GM12878 (cell line): ENCODE data around the gene GABPB2. TPM values are rescaled to one million over a fixed set of nuclear protein-coding genes. Genes with fewer than 3 reads are reported as not detected.

Experiments
- ATAC-seq: fragments of 200-7000 bp; cut with Tn5 transposase; 3 replicates; pipeline ENCODE4 v1.9.1; 2020; ENCODE audit warnings: mild to moderate bottlenecking, moderate library complexity
- BruUV-seq: library from RNA; stranded (reverse); fragments of 400-500 nt; replicated peaks from 2 replicates; lab custom pipeline; 2021; lab: Mats Ljungman, UMichigan
- CTCF ChIA-PET: fragments of 300-600 bp; sonication (Branson Sonifier 250); formaldehyde crosslinking; extraction: SDS; loops from one replicate; lab custom pipeline; 2021; ENCODE audit warnings: inconsistent platforms; lab: Yijun Ruan, JAX
- POLR2A ChIA-PET: fragments of 350-600 bp; formaldehyde crosslinking; extraction: SDS; loops from one replicate; lab custom pipeline; 2021; ENCODE audit warnings: inconsistent platforms; lab: Charles Lee
- RAD21 ChIA-PET: fragments of 300-600 bp; sonication (Branson Sonifier 250); formaldehyde crosslinking; loops from one replicate; lab custom pipeline; 2023; ENCODE audit warnings: antibody characterized with exemption; ENCODE audit not compliant: unreplicated experiment; lab: Charles Lee
- SMC1A ChIA-PET: fragments of 300-600 bp; sonication (Branson Sonifier 250); formaldehyde crosslinking; loops from one replicate; lab custom pipeline; 2023; ENCODE audit not compliant: unreplicated experiment, uncharacterized antibody; lab: Charles Lee
- DNase-seq: peaks from one replicate; pipeline ENCODE4 v3.0.0-alpha.2; 2011; ENCODE audit warnings: low read depth, low spot score
- FAIRE-seq: peaks from 3 replicates; lab custom pipeline; 2011; peaks lifted over from hg19 to GRCh38; lab: Jason Lieb, UNC
- H2AFZ ChIP-seq: 2 replicates; pipeline ENCODE4 v1.6.0; 2011; ENCODE audit warnings: low read depth, low read length, control low read depth; ENCODE audit not compliant: control insufficient read depth
- H3K27ac ChIP-seq: 2 replicates; pipeline ENCODE4 v1.5.1; 2011; ENCODE audit warnings: control low read depth; ENCODE audit not compliant: control insufficient read depth, insufficient read depth
- H3K27me3 ChIP-seq, 2 experiments: replicated peaks in 1 of 2; 2 replicates each; pipeline versions ENCODE4 v1.6.0 to v1.6.1; 2011; ENCODE audit warnings: low read length in 1 of 2; ENCODE audit not compliant: control insufficient read depth in 2 of 2, insufficient read depth in 2 of 2
- H3K36me3 ChIP-seq, 2 experiments: 2 replicates each; pipeline ENCODE4 v1.5.1; 2011; ENCODE audit warnings: low read length in 1 of 2; ENCODE audit not compliant: control insufficient read depth in 2 of 2, insufficient read depth in 2 of 2
- H3K4me1 ChIP-seq: 2 replicates; pipeline ENCODE4 v1.6.1; 2011; ENCODE audit warnings: mild to moderate bottlenecking, low read length, moderate library complexity, mixed read lengths; ENCODE audit not compliant: control insufficient read depth, insufficient read depth
- H3K4me2 ChIP-seq: 2 replicates; pipeline ENCODE4 v1.6.0; 2011; ENCODE audit warnings: control low read depth; ENCODE audit not compliant: control insufficient read depth, insufficient read depth
- H3K4me3 ChIP-seq: fragments of 200-600 bp; sonication (generic); 2 replicates; pipeline ENCODE4 v1.5.1; 2016
- H3K79me2 ChIP-seq: 2 replicates; pipeline ENCODE4 v1.6.0; 2011; ENCODE audit warnings: low read length; ENCODE audit not compliant: control insufficient read depth, insufficient read depth
- H3K9ac ChIP-seq: 2 replicates; pipeline ENCODE4 v1.8.0; 2011; ENCODE audit warnings: low read length, control low read depth, mixed read lengths; ENCODE audit not compliant: control insufficient read depth, insufficient read depth
- H3K9me3 ChIP-seq: replicated peaks from 3 replicates; pipeline ENCODE4 v1.5.1; 2011; ENCODE audit warnings: mild to moderate bottlenecking, low read length; ENCODE audit not compliant: control insufficient read depth, insufficient read depth
- H4K20me1 ChIP-seq: 2 replicates; pipeline ENCODE4 v1.6.0; 2011; ENCODE audit not compliant: control insufficient read depth, insufficient read depth
- ATF7 ChIP-seq: fragments of 450-650 bp; IDR thresholded peaks from 2 replicates; pipeline ENCODE4 v1.6.1; 2016; ENCODE audit warnings: low read depth, mild to moderate bottlenecking
- CBX3 ChIP-seq: fragments of 200-600 bp; sonication (generic); IDR thresholded peaks from 2 replicates; pipeline ENCODE4 v1.6.1; 2016; ENCODE audit warnings: low read depth, borderline replicate concordance
- ESRRA ChIP-seq: IDR thresholded peaks from 2 replicates; pipeline ENCODE4 v1.6.1; 2012; ENCODE audit warnings: mild to moderate bottlenecking, low read length, improper control_type of control experiment
- GABPA ChIP-seq: IDR thresholded peaks from 2 replicates; pipeline ENCODE4 v1.6.1; 2014; ENCODE audit warnings: antibody characterized with exemption, low read depth, mild to moderate bottlenecking, inconsistent platforms
- HDAC6 ChIP-seq: fragments of 200-600 bp; sonication (generic); IDR thresholded peaks from one replicate; pipeline ENCODE4 v1.8.0; 2017; ENCODE audit warnings: antibody characterized with exemption; ENCODE audit not compliant: unreplicated experiment
- IRF4 ChIP-seq: IDR thresholded peaks from 2 replicates; pipeline ENCODE4 v1.6.1; 2011; ENCODE audit warnings: low read depth, low read length
- MEF2A ChIP-seq: IDR thresholded peaks from 2 replicates; pipeline ENCODE4 v1.6.1; 2011; ENCODE audit warnings: low read depth, mild to moderate bottlenecking, low read length, moderate library complexity; ENCODE audit not compliant: insufficient read depth
- RB1 ChIP-seq: fragments of 450-650 bp; formaldehyde crosslinking; IDR thresholded peaks from 2 replicates; pipeline ENCODE4 v1.6.1; 2017; ENCODE audit warnings: mild to moderate bottlenecking, borderline replicate concordance
- SMAD5 ChIP-seq: IDR thresholded peaks from 2 replicates; pipeline ENCODE4 v1.6.1; 2016; ENCODE audit warnings: antibody characterized with exemption, low read depth
- SP1 ChIP-seq: IDR thresholded peaks from one replicate; pipeline ENCODE4 v1.6.1; 2011; ENCODE audit warnings: low read depth, low read length
- STAT3 ChIP-seq: IDR thresholded peaks from 2 replicates; pipeline ENCODE4 v1.6.1; 2011; ENCODE audit warnings: low read depth, low read length, improper control_type of control experiment
- TCF12 ChIP-seq: IDR thresholded peaks from 2 replicates; pipeline ENCODE4 v1.6.1; 2011; ENCODE audit warnings: low read depth, mild to moderate bottlenecking, low read length
- ZNF217 ChIP-seq: fragments of 450-650 bp; IDR thresholded peaks from 2 replicates; pipeline ENCODE4 v1.6.1; 2017; ENCODE audit warnings: antibody characterized with exemption, mild to moderate bottlenecking
- WGBS: methylation state at CpG from one replicate; pipeline ENCODE4 v1.1.6; 2016; ENCODE audit warnings: low lambda C conversion rate; ENCODE audit not compliant: insufficient replicate concordance, insufficient coverage; ENCODE audit errors: missing lambda C conversion rate; 5-methylcytosine and 5-hydroxymethylcytosine counted together
- in situ Hi-C: fragments of 300-500 bp; cut with MboI; formaldehyde crosslinking; loops from 9 replicates; pipeline ENCODE4 v1.14.3; 2018; ENCODE audit warnings: mixed read lengths
- intact Hi-C: fragments of 100-400 bp; cut with micrococcal nuclease; formaldehyde crosslinking; loops from one replicate; pipeline ENCODE4 v1.14.2; 2022; ENCODE audit not compliant: unreplicated experiment
- polyA plus RNA-seq, 11 experiments: library from polyadenylated mRNA; depleted of rRNA in 4 of 11; unstranded in 6 of 11; stranded (reverse) in 5 of 11; fragments of >200 nt; fragmentation: Nextera tagmentation in 4 of 11; fragmentation: Illumina TruSeq in 1 of 11; extraction: Ambion mirVana in 4 of 11; extraction: Trizol in 1 of 11; gene quantifications; 1 replicate in 1 of 11; 2 replicates in 10 of 11; pipeline versions ENCODE4 v1.2.1 to v1.2.3, GENCODE V29; 2011 to 2016; ENCODE audit warnings: inconsistent platforms in 2 of 11, missing spikeins in 2 of 11, low read depth in 1 of 11
- total RNA-seq, 4 experiments: library from RNA; depleted of rRNA in 3 of 4; stranded (reverse); fragments of >200 nt in 3 of 4; fragmentation: Illumina TruSeq in 1 of 4; extraction: Trizol in 1 of 4; gene quantifications; 2 replicates each; pipeline versions ENCODE4 v1.2.1 to v1.2.3, GENCODE V29; 2013 to 2021
- TF ChIP-seq, protein P1 (sequence below): fragments of 450-650 bp; formaldehyde crosslinking; IDR thresholded peaks from 2 replicates; pipeline ENCODE4 v1.5.0; 2022; ENCODE audit warnings: mild to moderate bottlenecking, missing genetic modification characterization
- TF ChIP-seq, protein P2 (sequence below): fragments of 450-650 bp; IDR thresholded peaks from 2 replicates; pipeline ENCODE4 v1.6.1; 2016; ENCODE audit warnings: mild to moderate bottlenecking
- TF ChIP-seq, protein P3 (sequence below): fragments of 150-350 bp; IDR thresholded peaks from 2 replicates; pipeline ENCODE4 v1.6.1; 2016; ENCODE audit warnings: low read depth, low read length

GABPB2 gene
- total and polyA plus RNA-seq, 10 of the 15 experiments (the other 5 are each of a cell fraction or from before 2014, with no cell fraction given): 2.3 to 10.5 (median 6.9) TPM

DNA sequence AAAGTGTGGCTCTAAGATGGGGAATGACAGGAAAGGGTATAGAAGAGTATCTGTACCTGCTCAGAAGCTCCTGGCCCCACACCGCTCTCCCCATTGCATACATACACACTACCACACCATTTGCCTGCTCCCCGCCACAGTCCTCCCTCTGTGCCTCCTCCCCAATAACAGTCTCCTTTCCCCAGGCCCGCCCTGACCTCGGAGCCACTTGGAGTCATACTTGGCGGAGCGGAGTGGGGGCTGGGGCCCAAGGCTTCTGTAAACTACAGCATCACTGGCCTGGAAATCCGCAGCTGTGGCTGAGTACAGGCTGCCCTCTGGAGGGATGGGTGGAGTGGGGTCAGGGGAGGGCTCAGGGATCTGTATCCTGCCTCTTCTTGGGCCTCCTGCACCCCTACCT, 67.2 kb downstream of the GABPB2 start (continued):
- TF ChIP-seq, protein P1, sequence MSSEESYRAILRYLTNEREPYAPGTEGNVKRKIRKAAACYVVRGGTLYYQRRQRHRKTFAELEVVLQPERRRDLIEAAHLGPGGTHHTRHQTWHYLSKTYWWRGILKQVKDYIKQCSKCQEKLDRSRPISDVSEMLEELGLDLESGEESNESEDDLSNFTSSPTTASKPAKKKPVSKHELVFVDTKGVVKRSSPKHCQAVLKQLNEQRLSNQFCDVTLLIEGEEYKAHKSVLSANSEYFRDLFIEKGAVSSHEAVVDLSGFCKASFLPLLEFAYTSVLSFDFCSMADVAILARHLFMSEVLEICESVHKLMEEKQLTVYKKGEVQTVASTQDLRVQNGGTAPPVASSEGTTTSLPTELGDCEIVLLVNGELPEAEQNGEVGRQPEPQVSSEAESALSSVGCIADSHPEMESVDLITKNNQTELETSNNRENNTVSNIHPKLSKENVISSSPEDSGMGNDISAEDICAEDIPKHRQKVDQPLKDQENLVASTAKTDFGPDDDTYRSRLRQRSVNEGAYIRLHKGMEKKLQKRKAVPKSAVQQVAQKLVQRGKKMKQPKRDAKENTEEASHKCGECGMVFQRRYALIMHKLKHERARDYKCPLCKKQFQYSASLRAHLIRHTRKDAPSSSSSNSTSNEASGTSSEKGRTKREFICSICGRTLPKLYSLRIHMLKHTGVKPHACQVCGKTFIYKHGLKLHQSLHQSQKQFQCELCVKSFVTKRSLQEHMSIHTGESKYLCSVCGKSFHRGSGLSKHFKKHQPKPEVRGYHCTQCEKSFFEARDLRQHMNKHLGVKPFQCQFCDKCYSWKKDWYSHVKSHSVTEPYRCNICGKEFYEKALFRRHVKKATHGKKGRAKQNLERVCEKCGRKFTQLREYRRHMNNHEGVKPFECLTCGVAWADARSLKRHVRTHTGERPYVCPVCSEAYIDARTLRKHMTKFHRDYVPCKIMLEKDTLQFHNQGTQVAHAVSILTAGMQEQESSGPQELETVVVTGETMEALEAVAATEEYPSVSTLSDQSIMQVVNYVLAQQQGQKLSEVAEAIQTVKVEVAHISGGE: no peak
- no peak for TF ChIP-seq IRF4
- TF ChIP-seq MEF2A: no peak
- TF ChIP-seq TCF12: no peak
- no peak for TF ChIP-seq GABPA
- no peak for TF ChIP-seq ZNF217
- no peak for TF ChIP-seq HDAC6
- no peak for TF ChIP-seq CBX3

GRCh38 chr1:151142411-151143056, 72.0 kb downstream of the GABPB2 start:
- Histone ChIP-seq H4K20me1 (no peaks in the 10 kb centered on the region; the same call in 1 of the 2 replicates), H3K36me3 (no peaks in the 10 kb centered on the region), H2AFZ (no peak overlapping the region), H3K79me2 (no peaks in the 10 kb centered on the region), H3K4me1 (no peaks in the 10 kb centered on the region; the same call in 1 of the 2 replicates), H3K9ac (no peak overlapping the region), H3K27me3 (peaks cover 0 to 8% of the 10 kb centered on the region in 2 experiments), H3K9me3 (no peaks in the 10 kb centered on the region), H3K27ac (no peak overlapping the region), H3K4me2 (no peak overlapping the region), H3K4me3 (no peak overlapping the region)
- intact Hi-C loops: no loop called here
- ChIA-PET POLR2A (no interaction called here), RAD21 (interaction anchor here (1.0 to 1.9 kb wide), 2 partner anchors 14 to 43 kb away, joined by 4 to 5 read pairs; partner anchors contain the start of gene TNFAIP8L2), SMC1A (interaction anchor here (0.6 to 1.3 kb wide), 2 partner anchors 43 to 97 kb away, joined by 3 read pairs; no protein-coding TSS in a partner anchor), CTCF (interaction anchor here (0.6 to 3.2 kb wide), 3 partner anchors 12 to 96 kb away, joined by 4 to 16 read pairs (median 4); no protein-coding TSS in a partner anchor)
- in situ Hi-C loops: no loop called here
- WGBS: 0% methylated on average over 5 of the region's 5 CpGs
- no TSS peak for BruUV-seq
- ATAC-seq: no peak
- DNase-seq: no peak
- FAIRE-seq: no peak
- TF ChIP-seq, protein P2, sequence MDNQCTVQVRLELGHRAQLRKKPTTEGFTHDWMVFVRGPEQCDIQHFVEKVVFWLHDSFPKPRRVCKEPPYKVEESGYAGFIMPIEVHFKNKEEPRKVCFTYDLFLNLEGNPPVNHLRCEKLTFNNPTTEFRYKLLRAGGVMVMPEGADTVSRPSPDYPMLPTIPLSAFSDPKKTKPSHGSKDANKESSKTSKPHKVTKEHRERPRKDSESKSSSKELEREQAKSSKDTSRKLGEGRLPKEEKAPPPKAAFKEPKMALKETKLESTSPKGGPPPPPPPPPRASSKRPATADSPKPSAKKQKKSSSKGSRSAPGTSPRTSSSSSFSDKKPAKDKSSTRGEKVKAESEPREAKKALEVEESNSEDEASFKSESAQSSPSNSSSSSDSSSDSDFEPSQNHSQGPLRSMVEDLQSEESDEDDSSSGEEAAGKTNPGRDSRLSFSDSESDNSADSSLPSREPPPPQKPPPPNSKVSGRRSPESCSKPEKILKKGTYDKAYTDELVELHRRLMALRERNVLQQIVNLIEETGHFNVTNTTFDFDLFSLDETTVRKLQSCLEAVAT: no peak
- no peak for TF ChIP-seq SMAD5
- no peak for TF ChIP-seq STAT3
- TF ChIP-seq, protein P3, sequence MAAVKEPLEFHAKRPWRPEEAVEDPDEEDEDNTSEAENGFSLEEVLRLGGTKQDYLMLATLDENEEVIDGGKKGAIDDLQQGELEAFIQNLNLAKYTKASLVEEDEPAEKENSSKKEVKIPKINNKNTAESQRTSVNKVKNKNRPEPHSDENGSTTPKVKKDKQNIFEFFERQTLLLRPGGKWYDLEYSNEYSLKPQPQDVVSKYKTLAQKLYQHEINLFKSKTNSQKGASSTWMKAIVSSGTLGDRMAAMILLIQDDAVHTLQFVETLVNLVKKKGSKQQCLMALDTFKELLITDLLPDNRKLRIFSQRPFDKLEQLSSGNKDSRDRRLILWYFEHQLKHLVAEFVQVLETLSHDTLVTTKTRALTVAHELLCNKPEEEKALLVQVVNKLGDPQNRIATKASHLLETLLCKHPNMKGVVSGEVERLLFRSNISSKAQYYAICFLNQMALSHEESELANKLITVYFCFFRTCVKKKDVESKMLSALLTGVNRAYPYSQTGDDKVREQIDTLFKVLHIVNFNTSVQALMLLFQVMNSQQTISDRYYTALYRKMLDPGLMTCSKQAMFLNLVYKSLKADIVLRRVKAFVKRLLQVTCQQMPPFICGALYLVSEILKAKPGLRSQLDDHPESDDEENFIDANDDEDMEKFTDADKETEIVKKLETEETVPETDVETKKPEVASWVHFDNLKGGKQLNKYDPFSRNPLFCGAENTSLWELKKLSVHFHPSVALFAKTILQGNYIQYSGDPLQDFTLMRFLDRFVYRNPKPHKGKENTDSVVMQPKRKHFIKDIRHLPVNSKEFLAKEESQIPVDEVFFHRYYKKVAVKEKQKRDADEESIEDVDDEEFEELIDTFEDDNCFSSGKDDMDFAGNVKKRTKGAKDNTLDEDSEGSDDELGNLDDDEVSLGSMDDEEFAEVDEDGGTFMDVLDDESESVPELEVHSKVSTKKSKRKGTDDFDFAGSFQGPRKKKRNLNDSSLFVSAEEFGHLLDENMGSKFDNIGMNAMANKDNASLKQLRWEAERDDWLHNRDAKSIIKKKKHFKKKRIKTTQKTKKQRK: no peak
- TF ChIP-seq ESRRA: no peak
- no peak for TF ChIP-seq RB1
- no peak for TF ChIP-seq SP1
- no peak for TF ChIP-seq ATF7
